IMR-90 (cell line): ENCODE results near the gene SLC23A1. TPM values are rescaled to one million over a fixed set of nuclear protein-coding genes. Genes with fewer than 3 reads are reported as not detected.
"Not testable (repeated sequence)": the region's sequence is repeated elsewhere in the genome, so short reads cannot be mapped to it uniquely, and the experiment has no call there.

Source experiments
- ATAC-seq: fragments of 200-7000 bp; cut with Tn5 transposase; 2 replicates; pipeline ENCODE4 v1.9.1; 2020; ENCODE audit warnings: low read depth, mild to moderate bottlenecking, moderate library complexity
- BruUV-seq: library from RNA; stranded (reverse); fragments of 400-500 nt; replicated peaks from 2 replicates; lab custom pipeline; 2021; lab: Mats Ljungman, UMichigan
- CTCF ChIA-PET: fragments of 300-600 bp; formaldehyde crosslinking; extraction: SDS; loops from one replicate; lab custom pipeline; 2021; ENCODE audit warnings: antibody characterized with exemption; lab: Yijun Ruan, JAX
- POLR2A ChIA-PET: fragments of 300-600 bp; sonication (Branson Sonifier 250); formaldehyde crosslinking; loops from one replicate; lab custom pipeline; 2022; ENCODE audit warnings: antibody characterized with exemption; ENCODE audit not compliant: unreplicated experiment; lab: Charles Lee
- DNase-seq: peaks from one replicate; pipeline ENCODE4 v3.0.0; 2013
- H2AFZ ChIP-seq: replicated peaks from 2 replicates; pipeline ENCODE3; 2013; ENCODE audit warnings: low read length, mild to moderate bottlenecking; ENCODE audit not compliant: poor library complexity
- H2AK5ac ChIP-seq: 2 replicates; pipeline ENCODE4 v1.6.1; 2013; ENCODE audit warnings: low read depth, low read length, inconsistent platforms
- H2AK9ac ChIP-seq: replicated peaks from 2 replicates; pipeline ENCODE3; 2013; ENCODE audit warnings: mild to moderate bottlenecking, low read depth, low read length, moderate library complexity; ENCODE audit not compliant: poor library complexity
- H2BK120ac ChIP-seq: 2 replicates; pipeline ENCODE4 v1.6.1; 2013; ENCODE audit warnings: low read depth, low read length, inconsistent platforms
- H2BK15ac ChIP-seq: 3 replicates; pipeline ENCODE4 v1.6.1; 2013; ENCODE audit warnings: low read depth, low read length, inconsistent platforms
- H2BK20ac ChIP-seq: 2 replicates; pipeline ENCODE4 v1.6.1; 2013; ENCODE audit warnings: low read depth, mild to moderate bottlenecking, inconsistent platforms, low read length, moderate library complexity
- H2BK5ac ChIP-seq: 2 replicates; pipeline ENCODE4 v1.6.1; 2013; ENCODE audit warnings: mild to moderate bottlenecking, low read depth, low read length, inconsistent platforms; ENCODE audit not compliant: poor library complexity, severe bottlenecking
- H3K14ac ChIP-seq: replicated peaks from 2 replicates; pipeline ENCODE4 v1.6.1; 2013; ENCODE audit warnings: low read depth, low read length, inconsistent platforms
- H3K18ac ChIP-seq: 2 replicates; pipeline ENCODE4 v1.6.1; 2013; ENCODE audit warnings: low read depth, low read length, control low read depth
- H3K23ac ChIP-seq: 2 replicates; pipeline ENCODE4 v1.6.1; 2013; ENCODE audit warnings: low read depth, low read length, inconsistent platforms
- H3K27ac ChIP-seq: 2 replicates; pipeline ENCODE4 v1.5.1; 2013; ENCODE audit warnings: mild to moderate bottlenecking, control low read depth, low read length; ENCODE audit not compliant: insufficient read depth
- H3K27me3 ChIP-seq: 2 replicates; pipeline ENCODE4 v1.6.1; 2013; ENCODE audit warnings: low read length; ENCODE audit not compliant: control insufficient read depth, insufficient read depth
- H3K36me3 ChIP-seq: 2 replicates; pipeline ENCODE4 v1.6.1; 2013; ENCODE audit warnings: low read length, mixed read lengths; ENCODE audit not compliant: control insufficient read depth, insufficient read depth
- H3K4ac ChIP-seq: 2 replicates; pipeline ENCODE4 v1.6.1; 2013; ENCODE audit warnings: low read depth, low read length, inconsistent platforms
- H3K4me1 ChIP-seq: 2 replicates; pipeline ENCODE4 v1.6.1; 2013; ENCODE audit warnings: low read length, mixed read lengths; ENCODE audit not compliant: control insufficient read depth, insufficient read depth
- H3K4me2 ChIP-seq: 2 replicates; pipeline ENCODE4 v1.6.1; 2013; ENCODE audit warnings: low read depth, mild to moderate bottlenecking, control low read depth, low read length, moderate library complexity
- H3K4me3 ChIP-seq: 2 replicates; pipeline ENCODE4 v1.5.1; 2013; ENCODE audit warnings: low read depth, mild to moderate bottlenecking, control low read depth, low read length, moderate library complexity; ENCODE audit not compliant: insufficient read depth
- H3K56ac ChIP-seq: 2 replicates; pipeline ENCODE4 v1.6.1; 2013; ENCODE audit warnings: low read length, inconsistent platforms; ENCODE audit not compliant: insufficient read depth; ENCODE audit errors: extremely low read depth
- H3K79me1 ChIP-seq, 2 experiments: 2 replicates each; pipeline ENCODE4 v1.6.1; 2013; ENCODE audit warnings: low read length in 2 of 2, inconsistent platforms in 1 of 2, low read depth in 1 of 2
- H3K9ac ChIP-seq: 2 replicates; pipeline ENCODE4 v1.6.1; 2013; ENCODE audit warnings: low read depth, low read length, control low read depth
- H3K9me1 ChIP-seq: 2 replicates; pipeline ENCODE4 v1.6.1; 2013; ENCODE audit warnings: low read length, inconsistent platforms; ENCODE audit not compliant: insufficient read depth
- H3K9me3 ChIP-seq: 2 replicates; pipeline ENCODE4 v1.6.1; 2013; ENCODE audit warnings: low read length; ENCODE audit not compliant: control insufficient read depth, insufficient read depth
- H4K20me1 ChIP-seq: 2 replicates; pipeline ENCODE4 v1.6.1; 2013; ENCODE audit warnings: low read length, inconsistent platforms; ENCODE audit not compliant: insufficient read depth
- H4K5ac ChIP-seq: 2 replicates; pipeline ENCODE4 v1.6.1; 2013; ENCODE audit warnings: mild to moderate bottlenecking, low read depth, low read length, control low read depth
- H4K8ac ChIP-seq, 2 experiments: 2 replicates each; pipeline ENCODE4 v1.6.1; 2013; ENCODE audit warnings: low read depth in 2 of 2, low read length in 2 of 2, control low read depth in 1 of 2, inconsistent platforms in 1 of 2
- H4K91ac ChIP-seq: 2 replicates; pipeline ENCODE4 v1.6.1; 2013; ENCODE audit warnings: low read depth, low read length, inconsistent platforms; ENCODE audit not compliant: insufficient read depth
- CEBPB ChIP-seq: IDR thresholded peaks from 2 replicates; pipeline ENCODE4 v1.6.1; 2012; ENCODE audit warnings: low read depth, low read length, improper control_type of control experiment
- MXI1 ChIP-seq: IDR thresholded peaks from 2 replicates; pipeline ENCODE4 v1.6.1; 2012; ENCODE audit warnings: low read depth, mild to moderate bottlenecking, low read length, moderate library complexity, borderline replicate concordance
- WGBS, 2 experiments: methylation state at CpG; one replicate each; pipeline versions ENCODE4 v1.1.5 to v1.1.7; 2013; ENCODE audit warnings: missing lambda C conversion rate in 2 of 2; ENCODE audit not compliant: insufficient read length in 1 of 2; ENCODE audit errors: extremely low coverage in 2 of 2; 5-methylcytosine and 5-hydroxymethylcytosine counted together
- dilution Hi-C: fragments of 300-500 bp; cut with HindIII; formaldehyde crosslinking; loops from one replicate; pipeline ENCODE4 v1.14.3; 2018; ENCODE audit warnings: low sequenced_read_pairs; ENCODE audit not compliant: unreplicated experiment
- in situ Hi-C: fragments of 300-500 bp; cut with MboI; formaldehyde crosslinking; loops from 3 replicates; pipeline ENCODE4 v1.14.3; 2019; ENCODE audit warnings: low sequenced_read_pairs, inconsistent platforms, mixed read lengths
- intact Hi-C: fragments of 100-400 bp; cut with micrococcal nuclease; formaldehyde crosslinking; loops from 2 replicates; pipeline ENCODE4 v1.10.0; 2022
- polyA plus RNA-seq, 3 experiments: library from polyadenylated mRNA; depleted of rRNA; stranded (reverse); fragments of >200 nt; gene quantifications; 2 replicates each; pipeline ENCODE4 v1.2.3, GENCODE V29; 2012; ENCODE audit warnings: low replicate concordance in 1 of 3
- total RNA-seq: library from RNA; depleted of rRNA; stranded (reverse); fragments of >200 nt; gene quantifications from 2 replicates; pipeline ENCODE4 v1.2.3, GENCODE V29; 2012

SLC23A1 gene
- total and polyA plus RNA-seq, 2 of the 4 experiments (the other 2 are of a cell fraction) = not detected

GRCh38 chr5:139410121-139410992, 27.3 kb upstream of the SLC23A1 start (continued):
- no peak for TF ChIP-seq CEBPB
- TF ChIP-seq MXI1 = no peak

GRCh38 chr5:139409116-139409515, 26.0 kb upstream of the SLC23A1 start:
- H4K20me1 ChIP-seq, in situ Hi-C loops, H3K4me1 ChIP-seq, POLR2A ChIA-PET, H2BK5ac ChIP-seq, H3K56ac ChIP-seq, H2BK20ac ChIP-seq, H3K4ac ChIP-seq, H4K91ac ChIP-seq, H3K18ac ChIP-seq, H4K8ac ChIP-seq, H2BK15ac ChIP-seq, H3K9me3 ChIP-seq, H2BK120ac ChIP-seq, H3K27me3 ChIP-seq, H3K9me1 ChIP-seq, H2AK9ac ChIP-seq, H3K23ac ChIP-seq, H2AK5ac ChIP-seq, CTCF ChIA-PET, H3K14ac ChIP-seq, H3K9ac ChIP-seq, BruUV-seq, H3K27ac ChIP-seq, H4K5ac ChIP-seq, H3K4me3 ChIP-seq, H3K79me1 ChIP-seq, intact Hi-C loops, DNase-seq, H3K36me3 ChIP-seq, ATAC-seq, H3K4me2 ChIP-seq, H2AFZ ChIP-seq: not testable (repeated sequence)
- dilution Hi-C loops = loop anchor here (25.0 kb wide), 1 partner anchor 103 kb away; no protein-coding TSS in a partner anchor
- WGBS, 2 experiments = no CpG with 5 or more reads among the region's 5 CpGs
